Stimulated activated CD8-positive, alpha-beta memory T cell treated with anti-CD3 and anti-CD28 coated beads, Interleukin-4, amount 100 ng/mL, for 48 hours (primary cell): ENCODE measurements around the gene CETN1.
A peak's percentile ranks its signal among the peaks of the same experiment; 100 is the strongest.

Experiments
- DNase-seq: peaks from one replicate; pipeline ENCODE4 v3.0.0-alpha.2; 2020

Gene CETN1

GRCh38 chr18:577643-578375 lies 2.4 kb upstream of the CETN1 start:
- no peak for DNase-seq

GRCh38 chr18:579238-579637 lies 942 bp upstream of the CETN1 start:
- DNase-seq = no peak

- no peak for DNase-seq
Measured at GRCh38 chr18:581096-581495, 916 bp downstream of the CETN1 start.

- no peak for DNase-seq
Measured at GRCh38 chr18:582465-582864, 2.3 kb downstream of the CETN1 start.

- DNase-seq = no peak
Measured at GRCh38 chr18:595068-595467, 14.9 kb downstream of the CETN1 start.

- no peak for DNase-seq
Measured at GRCh38 chr18:595571-595970, 15.4 kb downstream of the CETN1 start.

DNA sequence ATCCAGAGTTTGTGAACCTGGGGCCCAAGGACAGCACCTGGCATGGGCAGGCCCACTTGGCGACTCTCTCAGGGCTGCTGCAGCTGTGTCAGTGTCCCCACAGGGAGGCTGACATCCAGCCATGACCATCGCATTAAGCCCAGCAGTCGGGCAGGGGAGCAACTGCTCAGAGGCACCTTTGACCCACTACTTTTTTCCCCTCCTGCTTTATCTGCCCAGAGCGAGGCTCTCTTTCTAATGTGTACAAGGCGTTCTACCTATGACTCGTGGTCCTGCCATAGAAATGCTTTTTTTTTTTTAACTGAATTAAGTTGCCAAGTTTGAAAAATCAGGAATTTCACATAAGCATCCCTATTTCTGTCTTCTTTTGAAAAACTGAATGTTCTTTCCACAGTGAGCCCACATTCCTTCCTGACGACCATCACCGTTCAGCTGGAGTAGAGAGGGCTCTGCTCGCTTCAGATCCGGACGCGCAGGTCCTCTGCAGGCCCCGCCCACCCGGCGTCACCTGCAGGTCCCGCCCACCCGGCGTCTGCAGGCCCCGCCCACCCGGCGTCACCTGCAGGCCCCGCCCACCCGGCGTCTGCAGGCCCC lies 16.2 kb downstream of the CETN1 start:
- DNase-seq = no peak

DNA sequence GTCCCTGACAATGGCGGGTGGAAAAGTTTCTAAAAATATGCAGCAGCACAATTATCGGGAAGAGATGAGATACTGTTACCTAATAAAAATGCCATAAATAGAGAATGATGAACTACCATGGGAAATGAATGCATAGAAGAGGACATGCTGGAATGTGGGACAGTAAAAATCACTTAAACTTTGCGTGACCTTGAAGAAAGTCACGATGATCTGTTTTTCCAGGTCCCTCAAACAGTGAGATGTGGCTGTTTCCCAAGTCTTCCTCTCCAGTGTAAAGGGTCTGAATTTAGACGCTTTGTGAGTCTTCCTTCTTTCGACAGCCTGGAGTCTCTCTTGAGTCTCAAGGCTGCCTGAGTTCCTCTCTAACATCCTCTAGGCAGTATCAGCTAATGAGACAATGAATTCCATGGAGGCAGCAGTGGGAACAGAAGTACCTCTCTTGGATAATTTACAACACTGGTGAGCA lies 18.0 kb downstream of the CETN1 start:
- no peak for DNase-seq

DNA sequence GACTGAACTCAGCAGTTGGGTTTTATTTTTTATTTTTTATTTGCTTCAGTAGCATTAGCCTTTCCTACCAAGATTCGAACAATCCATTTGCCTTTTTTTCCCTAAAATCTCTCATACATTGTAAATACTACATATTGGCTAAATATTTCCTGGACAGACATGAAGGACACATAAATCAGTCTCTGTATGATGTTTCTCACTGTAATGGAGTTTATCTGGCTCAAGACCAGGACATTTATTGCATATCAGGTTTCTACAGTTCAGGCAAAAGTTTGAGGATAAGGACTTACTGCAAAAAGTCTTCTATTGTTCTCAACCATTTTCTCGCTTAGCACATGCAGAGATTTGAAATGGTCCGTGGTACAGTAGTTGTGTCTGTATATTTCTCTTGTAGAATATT lies 19.9 kb downstream of the CETN1 start:
- DNase-seq = no peak

DNA sequence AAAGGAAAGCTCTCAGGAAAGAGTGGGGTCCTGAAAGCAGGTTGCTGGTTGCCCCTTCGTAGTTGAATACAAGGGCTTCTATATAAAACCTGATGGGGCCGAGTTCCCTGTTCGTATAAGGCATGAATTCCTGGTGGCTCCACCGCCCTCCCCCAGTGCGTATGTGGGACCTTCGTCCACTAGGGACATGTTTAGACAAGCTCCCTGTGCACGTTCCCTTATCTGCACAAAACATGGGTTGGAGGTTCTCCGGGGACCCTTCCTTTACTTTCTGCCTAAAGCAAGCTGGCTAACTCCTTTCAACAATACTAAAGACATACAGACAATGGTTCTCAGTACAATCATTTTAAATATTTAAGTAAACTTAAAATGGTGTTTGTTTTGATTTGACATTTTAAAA lies 24.6 kb downstream of the CETN1 start:
- DNase-seq = no peak

DNA sequence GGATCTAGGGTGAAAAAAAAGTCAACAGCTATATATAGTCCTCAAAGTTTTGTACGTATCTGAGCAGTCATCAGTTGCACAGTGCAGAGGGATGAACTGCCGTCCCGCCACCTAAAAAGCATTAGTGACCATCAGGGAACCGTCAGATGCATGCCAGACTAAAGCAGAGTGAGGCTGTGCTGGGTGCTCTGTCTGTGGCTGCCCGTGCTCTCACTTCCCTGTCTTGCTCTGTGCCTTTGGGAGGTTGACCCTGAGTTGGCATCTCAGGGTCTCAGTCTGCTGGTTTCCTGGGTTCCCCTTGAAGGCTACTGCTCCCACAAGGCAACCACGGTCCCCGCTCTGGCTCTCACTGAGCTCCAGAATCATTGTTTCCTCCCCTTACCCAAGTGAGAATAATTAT lies 27.8 kb downstream of the CETN1 start:
- no peak for DNase-seq

DNA sequence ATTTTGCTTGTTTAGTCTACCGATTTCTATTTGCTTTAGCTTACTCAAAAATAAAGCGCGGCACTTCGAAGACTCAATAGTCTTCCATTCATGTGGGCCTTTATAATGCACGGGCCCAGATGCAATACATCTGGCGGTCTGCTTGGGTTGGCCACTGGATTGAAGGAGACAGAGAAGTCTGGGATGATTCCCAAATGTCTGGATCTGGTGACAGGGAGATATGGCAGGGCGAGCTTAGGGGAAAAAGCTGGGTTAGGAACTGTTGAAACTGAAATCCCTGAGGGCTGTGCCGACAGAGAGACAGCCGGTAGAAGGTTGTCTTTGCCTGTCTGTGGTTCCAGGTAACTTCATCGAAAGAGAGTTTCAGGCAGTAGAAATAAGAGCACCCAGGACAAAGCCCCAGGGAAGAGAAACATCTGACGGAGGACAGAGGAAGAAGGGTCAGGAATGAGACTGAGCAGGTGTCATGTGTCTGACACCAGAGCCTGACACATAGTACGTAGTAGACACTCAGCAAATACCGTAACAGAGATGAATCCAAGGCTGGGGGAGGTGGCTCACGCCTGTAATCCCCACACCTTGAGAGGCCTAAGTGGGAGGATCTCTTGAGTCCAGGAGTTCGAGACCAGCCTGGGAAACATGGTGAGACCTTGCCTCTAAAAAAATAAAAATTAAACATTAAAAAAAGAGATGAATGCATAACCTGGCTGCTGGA lies 30.2 kb downstream of the CETN1 start:
- no peak for DNase-seq

DNA sequence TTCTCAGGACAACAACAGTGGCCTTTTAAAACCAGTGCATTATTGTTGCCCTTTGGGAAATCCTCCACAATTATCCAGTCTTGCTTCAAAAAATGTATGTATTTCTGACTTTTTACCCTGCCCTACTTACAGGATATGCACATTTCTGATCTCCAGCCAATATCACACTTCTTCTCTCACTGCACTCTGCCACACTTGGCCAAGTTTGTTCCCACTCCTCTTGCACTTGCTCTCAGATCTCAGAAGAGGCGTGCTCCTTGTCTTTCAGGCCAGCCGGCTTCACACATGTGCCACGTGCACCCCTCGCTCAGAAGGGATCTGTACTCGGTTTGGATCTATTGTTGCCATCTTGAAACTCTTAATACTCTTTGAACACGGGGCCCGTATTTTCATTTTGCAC lies 32.0 kb downstream of the CETN1 start:
- DNase-seq = no peak

DNA sequence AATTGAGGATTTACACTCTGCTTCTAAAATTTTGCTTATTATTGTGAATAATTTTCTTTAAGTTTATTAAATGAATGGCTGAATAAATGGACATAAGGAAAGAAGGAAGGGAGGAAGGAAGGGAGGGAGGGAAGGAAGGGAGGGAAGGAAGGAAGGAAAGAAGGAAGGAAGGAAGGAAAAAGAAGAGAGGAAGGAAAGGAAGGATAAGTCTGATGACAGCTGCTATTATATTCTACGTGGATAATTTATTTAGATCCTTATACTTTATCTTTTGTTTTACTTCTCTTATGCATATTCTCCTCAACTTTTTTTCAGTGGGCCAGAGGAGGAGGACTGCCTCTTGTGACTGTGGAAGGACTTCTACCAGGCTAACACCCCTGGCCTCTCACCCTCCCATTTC lies 34.0 kb downstream of the CETN1 start:
- DNase-seq = no peak

- no peak for DNase-seq
Measured at GRCh38 chr18:615092-615521, 34.9 kb downstream of the CETN1 start.

- no peak for DNase-seq
Measured at GRCh38 chr18:615773-616172, 35.6 kb downstream of the CETN1 start.

DNA sequence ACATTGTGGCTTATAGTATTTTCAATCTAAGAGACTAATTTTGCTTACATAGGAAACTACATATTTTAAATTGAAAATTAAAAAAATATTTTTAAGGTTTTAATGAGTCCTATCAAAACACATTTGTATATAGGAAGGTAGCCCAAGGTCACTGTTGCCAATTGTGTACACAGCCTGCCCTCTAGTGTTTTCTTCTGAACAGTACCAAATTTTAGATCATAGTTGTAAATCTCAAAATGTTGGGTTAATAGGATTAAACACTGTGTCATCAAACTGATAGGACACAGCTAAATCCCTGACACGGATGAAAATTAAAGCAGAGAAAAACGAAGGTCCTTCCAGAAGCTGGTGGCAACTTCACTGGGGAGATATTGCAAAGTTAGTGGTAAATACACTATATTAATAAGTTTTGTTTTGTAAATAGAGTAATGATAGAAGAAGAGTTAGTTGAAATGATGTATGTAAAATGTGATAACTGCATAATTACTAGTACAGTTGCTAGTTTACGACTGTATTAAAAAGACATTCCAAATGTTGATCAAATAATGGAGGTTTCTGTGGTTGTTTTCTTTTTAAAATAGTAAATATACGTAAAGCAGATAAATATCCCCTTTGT lies 36.3 kb downstream of the CETN1 start:
- DNase-seq = no peak

- no peak for DNase-seq
Measured at GRCh38 chr18:617970-618504, 37.9 kb downstream of the CETN1 start.

GRCh38 chr18:618618-619017 lies 38.4 kb downstream of the CETN1 start:
- DNase-seq = no peak

- DNase-seq = no peak
Measured at GRCh38 chr18:621291-622043, 41.3 kb downstream of the CETN1 start.

DNA sequence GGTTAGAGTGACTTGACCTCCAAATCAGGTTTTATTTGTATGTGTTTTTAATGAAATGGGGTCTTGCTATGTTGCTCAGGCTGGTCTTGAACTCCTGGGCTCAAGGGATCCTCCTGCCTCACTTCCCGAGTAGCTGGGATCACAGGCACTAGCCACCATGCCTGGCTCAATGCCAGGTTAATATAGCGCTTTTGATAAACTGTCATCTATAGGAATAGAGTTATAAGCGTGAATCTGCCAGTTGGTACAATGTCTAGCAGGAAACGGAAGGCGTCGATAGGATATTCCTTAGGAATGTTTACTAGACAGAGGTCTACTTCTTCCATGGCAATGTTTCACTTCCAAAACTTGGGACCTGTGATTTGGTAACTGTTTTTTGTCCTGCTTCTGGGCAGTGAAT lies 42.1 kb downstream of the CETN1 start:
- DNase-seq = no peak

- peak; percentile 81 for DNase-seq
Measured at GRCh38 chr18:623761-624620, 43.8 kb downstream of the CETN1 start.
